HepG2 (cell line): ENCODE results near the gene TP53AIP1. TPM values are rescaled to one million over a fixed set of nuclear protein-coding genes. Genes with fewer than 3 reads are reported as not detected.

Experiments used
- ATAC-seq: fragments of 200-7000 bp; cut with Tn5 transposase; 3 replicates; pipeline ENCODE4 v1.9.1; 2020; ENCODE audit warnings: mild to moderate bottlenecking, moderate library complexity
- BruUV-seq: library from RNA; stranded (reverse); fragments of 400-500 nt; replicated peaks from 2 replicates; lab custom pipeline; 2021; lab: Mats Ljungman, UMichigan
- CTCF ChIA-PET: fragments of 300-600 bp; formaldehyde crosslinking; extraction: SDS; loops from one replicate; lab custom pipeline; 2021; ENCODE audit warnings: low total read pairs, inconsistent platforms, low intra/inter-chr PET ratio; lab: Yijun Ruan, JAX
- POLR2A ChIA-PET: fragments of 350-600 bp; sonication (Branson Sonifier 250); formaldehyde crosslinking; loops from one replicate; lab custom pipeline; 2020; ENCODE audit warnings: antibody characterized with exemption, inconsistent platforms; lab: Yijun Ruan, JAX
- DNase-seq: peaks from one replicate; pipeline ENCODE4 v3.0.0-alpha.2; 2015; ENCODE audit warnings: low spot score
- FAIRE-seq: peaks from 3 replicates; lab custom pipeline; 2011; peaks lifted over from hg19 to GRCh38; lab: Jason Lieb, UNC
- H2AFZ ChIP-seq: one replicate; pipeline ENCODE4 v1.6.1; 2011; ENCODE audit warnings: low read length, inconsistent platforms
- H3K27ac ChIP-seq: fragments of 300-600 bp; 3 replicates; pipeline ENCODE4 v1.8.0; 2011; ENCODE audit warnings: mixed run types, mild to moderate bottlenecking, mixed read lengths, low read length, inconsistent platforms; ENCODE audit not compliant: insufficient read depth; ENCODE audit errors: extremely low read length
- H3K27me3 ChIP-seq, 2 experiments: fragments of 200-600 bp in 1 of 2; 2 replicates in 1 of 2; 3 replicates in 1 of 2; pipeline versions ENCODE4 v1.6.0 to v1.8.0; 2011; ENCODE audit warnings: low read length in 2 of 2, mild to moderate bottlenecking in 2 of 2, moderate library complexity in 2 of 2, inconsistent platforms in 1 of 2; ENCODE audit not compliant: insufficient read depth in 2 of 2, control insufficient read depth in 1 of 2
- H3K36me3 ChIP-seq, 2 experiments: fragments of 200-600 bp in 1 of 2; replicated peaks in 1 of 2; 2 replicates in 1 of 2; 3 replicates in 1 of 2; pipeline versions ENCODE4 v1.5.1 to v1.8.0; 2011; ENCODE audit warnings: low read length in 2 of 2, inconsistent platforms in 1 of 2; ENCODE audit not compliant: insufficient read depth in 2 of 2, control insufficient read depth in 1 of 2
- H3K4me1 ChIP-seq: 2 replicates; pipeline ENCODE4 v1.5.1; 2012; ENCODE audit warnings: low read length, inconsistent platforms; ENCODE audit not compliant: insufficient read depth
- H3K4me2 ChIP-seq: 2 replicates; pipeline ENCODE4 v1.6.0; 2011; ENCODE audit warnings: low read depth, low read length, inconsistent platforms
- H3K4me3 ChIP-seq, 3 experiments: fragments of 200-600 bp in 1 of 3; sonication (generic), shearing (Covaris generic) in 1 of 3; replicated peaks in 1 of 3; 2 replicates each; pipeline ENCODE4 v1.5.1; 2011 to 2016; ENCODE audit warnings: low read length in 3 of 3, inconsistent platforms in 2 of 3, low read depth in 2 of 3, mild to moderate bottlenecking in 2 of 3, control low read depth in 1 of 3, mixed read lengths in 1 of 3; ENCODE audit not compliant: insufficient read depth in 1 of 3
- H3K79me2 ChIP-seq: one replicate; pipeline ENCODE4 v1.6.1; 2011; ENCODE audit warnings: low read length, inconsistent platforms; ENCODE audit not compliant: insufficient read depth
- H3K9ac ChIP-seq: 2 replicates; pipeline ENCODE4 v1.6.0; 2011; ENCODE audit warnings: mild to moderate bottlenecking, low read depth, low read length, inconsistent platforms; ENCODE audit not compliant: insufficient read depth
- H3K9me3 ChIP-seq: 2 replicates; pipeline ENCODE4 v1.5.1; 2012; ENCODE audit warnings: mild to moderate bottlenecking, low read length
- H4K20me1 ChIP-seq: 2 replicates; pipeline ENCODE4 v1.6.0; 2011; ENCODE audit warnings: inconsistent platforms, mild to moderate bottlenecking, low read length, moderate library complexity; ENCODE audit not compliant: insufficient read depth
- ARID3A ChIP-seq: IDR thresholded peaks from 2 replicates; pipeline ENCODE4 v1.6.1; 2012; ENCODE audit warnings: low read depth, low read length, improper control_type of control experiment
- ELK4 ChIP-seq: sonication (generic); formaldehyde crosslinking; IDR thresholded peaks from 2 replicates; pipeline ENCODE4 v1.9.0; 2021; ENCODE audit warnings: missing genetic modification reagents, borderline replicate concordance
- FOXC1 ChIP-seq: sonication (generic); formaldehyde crosslinking; IDR thresholded peaks from 2 replicates; pipeline ENCODE4 v1.8.0; 2022; ENCODE audit warnings: mild to moderate bottlenecking, missing genetic modification reagents, borderline replicate concordance
- GTF3A ChIP-seq: sonication (generic); formaldehyde crosslinking; conservative IDR thresholded peaks from 2 replicates; pipeline ENCODE4 v1.4.0; 2020; ENCODE audit warnings: mild to moderate bottlenecking, missing genetic modification reagents
- HMG20A ChIP-seq: IDR thresholded peaks from 2 replicates; pipeline ENCODE4 v1.6.1; 2016; ENCODE audit warnings: borderline replicate concordance
- MAFK ChIP-seq, 2 experiments: IDR thresholded peaks in 1 of 2; conservative IDR thresholded peaks in 1 of 2; 2 replicates each; pipeline ENCODE4 v1.6.1; 2011; ENCODE audit warnings: improper control_type of control experiment in 2 of 2, low read length in 2 of 2
- MIER2 ChIP-seq: IDR thresholded peaks from 2 replicates; pipeline ENCODE4 v1.6.1; 2016; ENCODE audit warnings: missing biosample characterization, missing genetic modification reagents
- MTF1 ChIP-seq: sonication (generic); formaldehyde crosslinking; IDR thresholded peaks from 2 replicates; pipeline ENCODE4 v1.5.0; 2020; ENCODE audit warnings: missing genetic modification reagents
- MXI1 ChIP-seq: IDR thresholded peaks from 3 replicates; pipeline ENCODE4 v1.6.1; 2012; ENCODE audit warnings: low read depth, low read length, inconsistent platforms, borderline replicate concordance
- MZF1 ChIP-seq: sonication (generic); formaldehyde crosslinking; IDR thresholded peaks from 2 replicates; pipeline ENCODE4 v1.8.1; 2023; ENCODE audit warnings: mild to moderate bottlenecking, missing genetic modification reagents, borderline replicate concordance
- REPIN1 ChIP-seq: sonication (generic); formaldehyde crosslinking; IDR thresholded peaks from 2 replicates; pipeline ENCODE4 v1.8.0; 2022; ENCODE audit warnings: missing genetic modification reagents, low read depth, mild to moderate bottlenecking, borderline replicate concordance
- SOX5 ChIP-seq: IDR thresholded peaks from 2 replicates; pipeline ENCODE4 v1.6.1; 2016; ENCODE audit warnings: borderline replicate concordance
- SOX6 ChIP-seq, 2 experiments: fragments of 450-650 bp in 1 of 2; sonication (generic) in 1 of 2; formaldehyde crosslinking in 1 of 2; IDR thresholded peaks; 2 replicates each; pipeline versions ENCODE4 v1.4.0 to v1.6.1; 2017 to 2020; ENCODE audit warnings: antibody characterized with exemption in 1 of 2, mild to moderate bottlenecking in 1 of 2, missing genetic modification reagents in 1 of 2
- ZC3H4 ChIP-seq: sonication (generic); formaldehyde crosslinking; IDR thresholded peaks from 2 replicates; pipeline ENCODE4 v1.4.0; 2020; ENCODE audit warnings: missing genetic modification reagents, borderline replicate concordance
- ZMYM2 ChIP-seq: sonication (generic); formaldehyde crosslinking; IDR thresholded peaks from 2 replicates; pipeline ENCODE4 v1.8.0; 2022; ENCODE audit warnings: mild to moderate bottlenecking, missing genetic modification reagents
- ZNF354B ChIP-seq: sonication (generic); formaldehyde crosslinking; IDR thresholded peaks from 2 replicates; pipeline ENCODE4 v1.8.0; 2022; ENCODE audit warnings: mild to moderate bottlenecking, missing genetic modification reagents
- ZNF589 ChIP-seq: sonication (generic); formaldehyde crosslinking; conservative IDR thresholded peaks from 2 replicates; pipeline ENCODE4 v1.8.0; 2022; ENCODE audit warnings: mild to moderate bottlenecking, moderate library complexity, missing genetic modification reagents
- ZNF660 ChIP-seq: sonication (generic); formaldehyde crosslinking; IDR thresholded peaks from 2 replicates; pipeline ENCODE4 v1.5.1; 2020; ENCODE audit warnings: mild to moderate bottlenecking, low read depth, missing genetic modification reagents, borderline replicate concordance
- WGBS: methylation state at CpG from one replicate; pipeline ENCODE4 v1.1.6; 2017; ENCODE audit warnings: low lambda C conversion rate; 5-methylcytosine and 5-hydroxymethylcytosine counted together
- in situ Hi-C: cut with HindIII; loops from 2 replicates; pipeline ENCODE4 v1.10.0; 2017; ENCODE audit warnings: low pct_unique_long_range_greater_than_20kb; ENCODE audit not compliant: extremely low pct_ligation_motif_present
- intact Hi-C: fragments of 100-400 bp; cut with micrococcal nuclease; formaldehyde crosslinking; loops from one replicate; pipeline ENCODE4 v1.10.0; 2022; ENCODE audit not compliant: unreplicated experiment
- polyA plus RNA-seq, 8 experiments: library from polyadenylated mRNA; depleted of rRNA in 3 of 8; stranded (reverse) in 7 of 8; unstranded in 1 of 8; fragments of >200 nt; fragmentation: Illumina TruSeq in 4 of 8; extraction: Trizol in 4 of 8; gene quantifications; 2 replicates each; pipeline versions ENCODE4 v1.2.1 to v1.2.3, GENCODE V29; 2011 to 2016; ENCODE audit warnings: low read depth in 4 of 8, missing spikeins in 1 of 8, mixed read lengths in 1 of 8; ENCODE audit not compliant: insufficient read depth in 1 of 8
- total RNA-seq, 5 experiments: library from RNA; depleted of rRNA; stranded (reverse); fragments of >200 nt; fragmentation: Illumina TruSeq; extraction: Trizol; gene quantifications; 2 replicates each; pipeline ENCODE4 v1.2.3, GENCODE V29; 2016; ENCODE audit warnings: low read depth in 1 of 5
- TF ChIP-seq, protein P1 (sequence below): sonication (generic); formaldehyde crosslinking; IDR thresholded peaks from 2 replicates; pipeline ENCODE4 v1.8.1; 2023; ENCODE audit warnings: missing genetic modification reagents, mild to moderate bottlenecking, borderline replicate concordance

Gene TP53AIP1
- total and polyA plus RNA-seq, 2 of the 13 experiments (the other 11 are each of a cell fraction or from before 2014, with no cell fraction given), result 0.11 TPM; not detected in 1

DNA sequence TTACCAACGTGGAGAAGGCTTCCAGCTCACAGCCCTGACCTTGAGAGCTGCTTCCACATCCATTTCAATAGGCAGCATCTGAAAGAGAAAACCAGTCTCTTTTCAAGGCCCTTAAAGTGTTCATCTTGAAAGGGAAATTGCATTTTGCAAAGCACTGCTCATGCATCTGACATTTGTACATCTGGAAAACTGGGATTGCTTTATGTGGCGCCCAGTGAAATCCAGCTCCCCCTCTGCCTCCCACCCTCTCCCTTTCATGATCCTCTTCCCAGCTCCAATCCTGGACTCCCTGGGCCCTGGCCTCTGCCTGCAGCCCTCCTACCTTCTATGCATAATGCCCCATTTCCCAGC, 17.4 kb downstream of the TP53AIP1 start:
- no TSS peak for BruUV-seq
- Histone ChIP-seq H3K27me3 (peaks cover 1 to 51% of the 10 kb centered on the region in 2 experiments), H3K9ac (no peak overlapping the region), H3K27ac (no peak overlapping the region), H2AFZ (no peak overlapping the region), H3K9me3 (no peaks in the 10 kb centered on the region), H4K20me1 (no peaks in the 10 kb centered on the region), H3K79me2 (no peaks in the 10 kb centered on the region)
- CTCF ChIA-PET, result no interaction called here
- 26% methylated on average over 2 of the region's 2 CpGs for WGBS
- DNase-seq (no peak), FAIRE-seq (no peak)
- POLR2A ChIA-PET, result no interaction called here
- intact Hi-C loops, result no loop called here
- in situ Hi-C loops, result no loop called here
- TF ChIP-seq MZF1 (CRISPR knock-in tag) (no peak), ARID3A (no peak), MXI1 (no peak), ZC3H4 (no peak), ZNF660 (CRISPR knock-in tag) (no peak), ZMYM2 (no peak), MIER2 (no peak), SOX5 (CRISPR knock-in tag) (no peak), SOX6 (IDR thresholded peaks at IDR 0.05) (no peak), SOX6 (CRISPR knock-in tag; IDR thresholded peaks at IDR 0.05) (no peak), REPIN1 (CRISPR knock-in tag) (no peak), MAFK (conservative IDR thresholded peaks at IDR 0.05 in 1 of 2, IDR thresholded peaks at IDR 0.05 in 1 of 2; ENCODE audit: low read length in 2 of 2) (no peak), FOXC1 (CRISPR knock-in tag) (no peak), ZNF589 (CRISPR knock-in tag) (no peak), HMG20A (no peak), ZNF354B (CRISPR knock-in tag) (no peak), GTF3A (no peak), ELK4 (CRISPR knock-in tag) (no peak), MTF1 (CRISPR knock-in tag) (no peak)
- TF ChIP-seq, protein P1, sequence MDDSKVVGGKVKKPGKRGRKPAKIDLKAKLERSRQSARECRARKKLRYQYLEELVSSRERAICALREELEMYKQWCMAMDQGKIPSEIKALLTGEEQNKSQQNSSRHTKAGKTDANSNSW (CRISPR knock-in tag), result no peak
- TF ChIP-seq, all 625 proteins: peak for 0
- Histone ChIP-seq H3K36me3 (no peaks in the 10 kb centered on the region), H3K4me2 (no peak overlapping the region), H3K4me3 (no peak overlapping the region), H3K4me1 (no peaks in the 10 kb centered on the region)
- no peak for ATAC-seq
